Measurements from ENCODE around the gene AGER.

DNA sequence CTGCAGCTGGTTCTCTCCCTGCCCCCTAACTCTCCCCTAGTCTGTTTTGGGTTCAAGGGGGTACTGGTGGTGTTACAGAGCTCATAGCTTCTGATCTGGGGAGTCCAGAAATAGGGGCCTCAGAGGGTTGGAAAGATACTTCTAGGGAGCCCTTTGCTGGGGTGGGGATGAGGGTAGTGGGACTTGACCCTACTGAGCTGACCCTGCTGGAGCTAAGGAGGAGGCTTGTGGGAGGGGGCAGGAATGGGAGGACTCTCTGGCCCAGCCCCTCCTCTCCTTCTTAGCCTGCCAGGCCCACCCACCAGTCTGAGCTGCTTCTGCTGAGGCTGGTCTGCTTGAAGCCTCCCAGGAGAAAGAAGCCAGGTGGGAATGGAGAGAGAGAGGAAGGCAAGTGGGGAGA, 19.8 kb downstream of the AGER start, which contains the start of gene EGFL8:
- TF ChIP-seq, protein P1, sequence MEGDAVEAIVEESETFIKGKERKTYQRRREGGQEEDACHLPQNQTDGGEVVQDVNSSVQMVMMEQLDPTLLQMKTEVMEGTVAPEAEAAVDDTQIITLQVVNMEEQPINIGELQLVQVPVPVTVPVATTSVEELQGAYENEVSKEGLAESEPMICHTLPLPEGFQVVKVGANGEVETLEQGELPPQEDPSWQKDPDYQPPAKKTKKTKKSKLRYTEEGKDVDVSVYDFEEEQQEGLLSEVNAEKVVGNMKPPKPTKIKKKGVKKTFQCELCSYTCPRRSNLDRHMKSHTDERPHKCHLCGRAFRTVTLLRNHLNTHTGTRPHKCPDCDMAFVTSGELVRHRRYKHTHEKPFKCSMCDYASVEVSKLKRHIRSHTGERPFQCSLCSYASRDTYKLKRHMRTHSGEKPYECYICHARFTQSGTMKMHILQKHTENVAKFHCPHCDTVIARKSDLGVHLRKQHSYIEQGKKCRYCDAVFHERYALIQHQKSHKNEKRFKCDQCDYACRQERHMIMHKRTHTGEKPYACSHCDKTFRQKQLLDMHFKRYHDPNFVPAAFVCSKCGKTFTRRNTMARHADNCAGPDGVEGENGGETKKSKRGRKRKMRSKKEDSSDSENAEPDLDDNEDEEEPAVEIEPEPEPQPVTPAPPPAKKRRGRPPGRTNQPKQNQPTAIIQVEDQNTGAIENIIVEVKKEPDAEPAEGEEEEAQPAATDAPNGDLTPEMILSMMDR (IDR thresholded peaks at IDR 0.05): no peak
- TF ChIP-seq POLR2A (IDR thresholded peaks at IDR 0.05): no peak
